OCI-LY7 (cell line): ENCODE data around the gene PIERCE2.

Source experiments
- CTCF ChIP-seq: fragments of 200-600 bp; sonication (generic); conservative IDR thresholded peaks from 2 replicates; pipeline ENCODE4 v1.5.1; 2014; ENCODE audit warnings: mild to moderate bottlenecking, antibody characterized with exemption, low read length, moderate library complexity, mixed read lengths
- EZH2phosphoT487 ChIP-seq: fragments of 200-600 bp; sonication (generic); IDR thresholded peaks from 2 replicates; pipeline ENCODE4 v1.6.1; 2018; ENCODE audit warnings: low read depth, borderline replicate concordance, mild to moderate bottlenecking, mixed run types, antibody characterized with exemption, low read length, moderate library complexity, mixed read lengths

- no peak for TF ChIP-seq CTCF
- no peak for TF ChIP-seq EZH2phosphoT487
Observed at GRCh38 chr15:55457401-55458022, 49.2 kb downstream of the PIERCE2 start.
